ENCODE results near the gene EPHB2.

Gene EPHB2

DNA sequence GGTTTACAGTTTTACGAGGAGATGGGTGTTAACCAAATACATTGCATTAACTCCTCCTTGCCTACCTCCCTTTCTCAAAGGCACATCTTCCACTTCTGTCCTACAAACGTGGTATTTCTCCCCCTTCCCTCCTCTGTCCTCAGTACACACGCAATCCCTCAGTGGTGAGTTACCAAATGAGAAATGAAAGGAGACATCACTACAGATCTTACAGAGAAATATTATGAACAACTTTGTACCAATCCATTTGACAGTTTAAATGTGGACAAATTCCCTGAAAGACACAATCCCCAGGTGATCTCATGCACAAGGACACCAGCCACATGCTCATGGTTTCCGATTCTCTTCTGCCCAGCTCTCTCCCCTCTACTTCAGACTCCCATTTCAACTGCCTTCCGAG, 255.7 kb downstream of the EPHB2 start:
- DNase-seq, result no peak

DNA sequence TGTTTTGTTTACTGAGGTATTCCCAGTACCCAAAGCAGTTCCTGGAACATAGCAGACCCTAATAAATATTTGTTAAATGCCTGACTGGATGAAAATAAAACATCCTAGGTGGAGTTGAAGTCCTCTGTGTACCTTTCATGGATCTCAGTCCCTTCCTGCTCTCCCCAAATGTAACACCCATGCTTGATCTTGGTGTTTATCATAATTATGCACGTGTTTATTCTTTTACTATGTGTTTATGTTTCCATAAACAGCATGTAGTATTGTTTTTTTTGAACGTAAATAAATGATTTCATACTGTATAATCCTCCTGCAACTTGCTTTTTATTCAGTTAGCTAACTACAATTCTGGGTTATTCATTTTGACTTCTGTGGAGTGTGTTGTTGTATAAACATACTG, 257.2 kb downstream of the EPHB2 start:
- DNase-seq, result no peak

DNA sequence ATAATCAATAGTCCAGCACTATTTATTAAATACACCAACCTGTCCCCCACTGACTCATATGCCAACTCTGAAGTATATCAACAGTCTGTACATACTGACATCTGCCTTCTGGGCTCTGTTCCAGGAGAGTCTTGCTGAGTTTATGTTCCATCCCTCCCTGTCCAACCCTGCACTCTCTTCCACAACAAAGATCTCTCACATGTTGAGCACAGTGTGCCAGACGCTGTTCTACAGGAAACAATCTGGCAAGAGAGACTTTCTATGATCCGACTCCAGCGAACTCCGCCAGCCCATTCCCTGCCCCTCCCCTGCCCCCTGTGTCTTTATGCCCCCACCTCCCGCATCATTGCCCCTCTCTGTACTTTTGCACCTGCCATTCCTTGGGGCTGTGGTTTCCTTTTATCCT, 258.7 kb downstream of the EPHB2 start:
- DNase-seq, result no peak

DNA sequence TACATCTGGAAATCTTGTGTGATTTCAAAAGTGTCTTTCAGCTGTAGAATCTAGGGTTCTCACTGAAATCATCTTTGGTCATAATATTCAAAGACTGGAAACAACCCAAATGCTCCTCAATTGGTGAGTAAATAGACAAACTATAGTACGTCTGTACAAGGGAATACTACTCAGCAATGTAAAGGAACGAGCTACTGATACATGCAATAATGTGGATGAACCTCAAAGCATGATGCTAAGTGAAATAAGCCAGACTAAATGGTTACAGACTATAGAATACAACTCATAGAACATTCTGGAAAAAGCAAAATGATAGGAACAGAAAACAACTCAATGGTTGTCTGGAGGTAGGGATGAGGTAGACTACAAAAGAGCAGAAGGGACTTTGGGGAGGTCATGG, 259.5 kb downstream of the EPHB2 start:
- no peak for DNase-seq
